Neuron (in vitro differentiated cells): ENCODE data around the gene PTGR3.
A peak's percentile ranks its signal among the peaks of the same experiment; 100 is the strongest.

Source experiments
- H2AFZ ChIP-seq: one replicate; pipeline ENCODE4 v1.6.1; 2013; ENCODE audit warnings: low read depth, mild to moderate bottlenecking, inconsistent platforms, low read length, moderate library complexity
- H3K27me3 ChIP-seq: one replicate; pipeline ENCODE4 v1.6.1; 2013; ENCODE audit warnings: low read length; ENCODE audit not compliant: insufficient read depth
- H3K36me3 ChIP-seq: one replicate; pipeline ENCODE4 v1.6.1; 2013; ENCODE audit warnings: low read length; ENCODE audit not compliant: insufficient read depth
- H3K4me1 ChIP-seq: one replicate; pipeline ENCODE4 v1.6.1; 2013; ENCODE audit warnings: low read length; ENCODE audit not compliant: insufficient read depth
- H3K4me3 ChIP-seq: 2 replicates; pipeline ENCODE4 v1.5.1; 2013; ENCODE audit warnings: mild to moderate bottlenecking, low read length, moderate library complexity
- H3K9me3 ChIP-seq: one replicate; pipeline ENCODE4 v1.6.1; 2013; ENCODE audit warnings: low read length

The PTGR3 gene

DNA sequence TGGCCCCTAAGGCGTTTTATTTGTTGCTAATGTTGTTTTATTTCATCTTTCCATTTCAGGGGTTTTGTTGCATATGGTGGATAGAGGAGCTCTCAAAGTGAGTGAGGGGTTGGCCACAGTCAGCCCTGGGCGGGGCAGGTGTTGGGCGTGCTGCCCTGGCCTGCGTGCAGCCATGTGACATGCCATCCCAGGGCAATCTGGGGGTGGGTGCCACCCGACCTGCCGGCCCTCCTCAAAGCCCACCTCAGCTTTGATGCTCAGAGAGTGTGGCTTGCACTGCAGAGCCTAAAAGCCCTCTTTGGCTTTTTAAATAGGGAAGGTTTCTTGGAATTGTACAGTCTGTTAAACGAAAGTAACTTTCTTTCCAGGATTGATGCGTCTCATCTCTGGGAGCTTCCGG, 20.0 kb upstream of the PTGR3 start:
- no peaks in the 10 kb centered on the region for H3K36me3 ChIP-seq
- no peak overlapping the region for H2AFZ ChIP-seq
- peaks cover 29% of the 10 kb centered on the region for H3K4me1 ChIP-seq
- no peaks in the 10 kb centered on the region for H3K9me3 ChIP-seq
- no peak overlapping the region for H3K4me3 ChIP-seq
- no peaks in the 10 kb centered on the region for H3K27me3 ChIP-seq

DNA sequence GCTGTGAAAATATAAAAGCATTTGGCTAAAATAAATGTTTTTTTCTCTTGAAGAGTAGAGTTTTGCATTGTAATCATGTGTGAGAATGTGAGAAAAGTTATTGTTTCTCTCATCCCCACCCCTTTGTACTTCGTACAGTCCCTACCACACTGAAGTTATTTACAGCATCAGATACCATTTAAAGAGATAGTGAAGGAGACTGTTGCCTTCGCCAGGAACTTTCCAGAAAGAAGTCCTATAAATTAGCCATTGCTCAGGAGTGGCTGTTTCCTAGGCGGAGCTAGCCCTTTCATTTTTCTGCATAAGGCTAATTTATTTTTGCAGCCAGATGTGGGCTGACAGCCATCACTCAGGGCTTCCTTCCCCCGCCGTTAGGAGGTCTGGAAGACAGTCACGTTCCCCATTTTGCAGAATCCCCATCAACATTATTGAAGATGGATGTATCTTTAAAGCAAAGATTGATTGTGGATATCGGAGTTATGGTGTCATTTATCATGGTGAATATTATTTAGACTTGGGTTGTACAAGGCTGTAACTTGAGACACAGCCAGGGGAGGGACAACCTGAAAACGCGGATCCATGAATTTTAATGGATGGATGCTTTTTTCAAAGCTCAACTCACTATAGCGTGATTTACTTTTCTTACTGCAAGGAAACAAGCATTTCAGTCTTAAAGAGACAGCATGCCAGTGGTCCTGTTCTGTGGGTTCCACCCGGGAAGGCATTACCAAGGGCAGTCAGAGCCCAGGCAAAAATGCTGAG, 18.8 kb upstream of the PTGR3 start:
- Histone ChIP-seq H3K9me3 (no peaks in the 10 kb centered on the region), H2AFZ (no peak overlapping the region), H3K4me1 (peaks cover 37% of the 10 kb centered on the region), H3K36me3 (no peaks in the 10 kb centered on the region), H3K4me3 (no peak overlapping the region), H3K27me3 (no peaks in the 10 kb centered on the region)

DNA sequence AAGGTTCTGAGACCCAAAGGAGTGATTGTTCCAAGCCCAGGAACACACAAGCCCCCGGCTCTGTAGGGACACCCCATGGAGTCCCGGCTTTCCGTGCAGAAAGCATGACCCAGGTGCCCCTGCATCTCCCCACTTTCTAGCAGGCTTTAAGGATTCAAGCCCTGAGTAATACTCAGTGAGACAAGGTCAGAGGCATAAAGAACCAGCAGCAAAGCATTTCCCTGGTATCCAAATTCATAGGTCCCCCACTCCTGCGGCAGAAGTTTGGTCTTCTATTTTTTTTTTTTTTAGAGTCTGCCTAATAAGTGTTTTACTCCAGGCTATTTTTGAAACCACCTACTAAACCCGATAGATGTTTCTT, 18.0 kb upstream of the PTGR3 start:
- peak overlapping the region; percentile 28 for H3K4me3 ChIP-seq

DNA sequence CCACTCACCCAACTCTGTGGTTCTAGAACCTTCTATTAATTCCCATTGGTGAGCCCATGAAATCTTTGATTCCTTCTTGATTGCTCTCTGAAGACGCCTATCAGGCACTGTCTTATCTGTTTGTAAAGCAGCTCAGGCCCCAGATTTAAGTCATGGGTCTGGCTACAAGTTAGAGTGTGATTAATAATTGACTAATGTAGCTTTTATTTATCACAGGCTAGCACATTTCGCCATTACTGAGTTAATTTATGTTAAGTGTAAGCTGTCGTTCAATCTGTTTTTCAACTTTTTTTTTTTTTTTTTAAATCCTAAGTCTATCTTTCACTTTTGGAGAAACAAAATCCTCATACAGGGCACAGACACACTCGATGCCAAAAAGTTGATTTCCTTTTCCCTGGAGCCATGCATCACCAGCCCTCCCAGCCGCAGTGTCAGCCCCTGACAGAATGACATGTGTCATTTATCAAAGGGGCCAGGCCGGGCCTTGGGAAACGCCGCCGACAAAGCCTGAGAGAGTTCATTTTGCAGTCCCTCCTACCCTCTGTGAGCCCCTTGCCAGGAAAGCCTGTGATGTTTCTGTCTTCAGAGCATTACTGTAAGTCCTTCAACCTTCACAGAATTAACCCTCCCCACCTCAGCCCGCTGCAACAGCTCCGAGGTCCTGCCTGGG, 17.5 kb upstream of the PTGR3 start:
- Histone ChIP-seq H3K36me3 (no peaks in the 10 kb centered on the region), H3K4me1 (peaks cover 37% of the 10 kb centered on the region), H2AFZ (no peak overlapping the region), H3K27me3 (no peaks in the 10 kb centered on the region), H3K9me3 (no peaks in the 10 kb centered on the region), H3K4me3 (peak overlapping the region; percentile 28)

More for the DNA sequence above, 18.0 kb upstream of the PTGR3 start:
- peaks cover 37% of the 10 kb centered on the region for H3K4me1 ChIP-seq
- H3K36me3 ChIP-seq = no peaks in the 10 kb centered on the region
- no peaks in the 10 kb centered on the region for H3K27me3 ChIP-seq
- no peaks in the 10 kb centered on the region for H3K9me3 ChIP-seq
- H2AFZ ChIP-seq = no peak overlapping the region

- Histone ChIP-seq H3K27me3 (no peaks in the 10 kb centered on the region), H3K36me3 (no peaks in the 10 kb centered on the region), H3K9me3 (no peaks in the 10 kb centered on the region), H3K4me1 (peaks cover 52% of the 10 kb centered on the region), H2AFZ (no peak overlapping the region), H3K4me3 (no peak overlapping the region)
Measured at GRCh38 chr18:75223687-75224347, 14.9 kb upstream of the PTGR3 start.

GRCh38 chr18:75222407-75222806, 13.5 kb upstream of the PTGR3 start:
- Histone ChIP-seq H2AFZ (no peak overlapping the region), H3K4me3 (no peak overlapping the region), H3K4me1 (peaks cover 41% of the 10 kb centered on the region), H3K27me3 (no peaks in the 10 kb centered on the region), H3K9me3 (no peaks in the 10 kb centered on the region), H3K36me3 (no peaks in the 10 kb centered on the region)

GRCh38 chr18:75221897-75222296, 13.0 kb upstream of the PTGR3 start:
- Histone ChIP-seq H3K4me3 (no peak overlapping the region), H3K27me3 (no peaks in the 10 kb centered on the region), H3K36me3 (no peaks in the 10 kb centered on the region), H3K4me1 (peaks cover 36% of the 10 kb centered on the region), H2AFZ (no peak overlapping the region), H3K9me3 (no peaks in the 10 kb centered on the region)

- peaks cover 31% of the 10 kb centered on the region for H3K4me1 ChIP-seq
- H3K27me3 ChIP-seq = no peaks in the 10 kb centered on the region
- H3K4me3 ChIP-seq = no peak overlapping the region
- no peaks in the 10 kb centered on the region for H3K9me3 ChIP-seq
- no peak overlapping the region for H2AFZ ChIP-seq
- no peaks in the 10 kb centered on the region for H3K36me3 ChIP-seq
Measured at GRCh38 chr18:75221397-75221796, 12.5 kb upstream of the PTGR3 start.

- no peaks in the 10 kb centered on the region for H3K36me3 ChIP-seq
- H3K9me3 ChIP-seq = no peaks in the 10 kb centered on the region
- H3K27me3 ChIP-seq = no peaks in the 10 kb centered on the region
- H3K4me1 ChIP-seq = peaks cover 27% of the 10 kb centered on the region
- no peak overlapping the region for H2AFZ ChIP-seq
- no peak overlapping the region for H3K4me3 ChIP-seq
Measured at GRCh38 chr18:75220551-75221355, 11.8 kb upstream of the PTGR3 start.

DNA sequence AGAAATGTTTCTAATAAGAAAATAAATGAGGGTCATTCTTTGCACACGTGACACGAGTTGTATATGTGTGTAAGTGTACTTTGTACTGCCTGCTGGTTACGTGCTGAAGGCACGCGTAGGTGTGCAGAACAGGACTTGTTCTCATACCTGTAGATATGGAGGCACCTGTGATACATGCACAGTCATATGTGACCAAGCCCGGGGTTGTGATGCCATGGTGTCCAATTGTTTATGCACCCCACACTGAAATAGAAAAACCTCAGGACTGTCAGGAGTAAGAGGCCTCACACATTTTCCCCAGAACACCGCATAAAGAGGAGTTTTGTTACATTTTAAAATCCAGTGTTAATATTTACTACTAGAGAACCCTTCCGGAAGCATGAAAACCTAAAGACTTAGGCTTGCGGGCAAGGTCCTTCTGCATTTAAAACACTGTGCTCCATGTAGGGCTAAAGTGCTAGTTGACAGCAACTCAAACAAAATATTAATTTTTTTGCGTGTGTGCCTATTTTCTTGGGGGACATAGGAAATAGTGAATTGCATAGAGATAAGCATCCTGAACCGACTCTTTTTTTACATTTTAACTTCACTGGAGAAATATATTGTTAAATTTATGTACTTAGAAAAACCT, 10.9 kb upstream of the PTGR3 start:
- Histone ChIP-seq H2AFZ (no peak overlapping the region), H3K36me3 (no peaks in the 10 kb centered on the region), H3K4me1 (peaks cover 25% of the 10 kb centered on the region), H3K9me3 (no peaks in the 10 kb centered on the region), H3K4me3 (no peak overlapping the region), H3K27me3 (no peaks in the 10 kb centered on the region)

- Histone ChIP-seq H2AFZ (no peak overlapping the region), H3K36me3 (no peaks in the 10 kb centered on the region), H3K4me3 (no peak overlapping the region), H3K9me3 (no peaks in the 10 kb centered on the region), H3K4me1 (peaks cover 20% of the 10 kb centered on the region), H3K27me3 (no peaks in the 10 kb centered on the region)
Measured at GRCh38 chr18:75218065-75218923, 9.4 kb upstream of the PTGR3 start.
